B cell (primary cell): ENCODE results near the gene KRTAP4-4.

Experiments
- EZH2 ChIP-seq: IDR thresholded peaks from 2 replicates; pipeline ENCODE4 v1.6.1; 2012; ENCODE audit warnings: borderline replicate concordance, low read depth, mild to moderate bottlenecking, moderate library complexity, low read length; ENCODE audit not compliant: insufficient read depth, poor library complexity, severe bottlenecking
- TF ChIP-seq, protein P1 (sequence below): fragments of 200-600 bp; IDR thresholded peaks from one replicate; pipeline ENCODE4 v1.8.0; 2022; ENCODE audit warnings: antibody characterized with exemption, mild to moderate bottlenecking

DNA sequence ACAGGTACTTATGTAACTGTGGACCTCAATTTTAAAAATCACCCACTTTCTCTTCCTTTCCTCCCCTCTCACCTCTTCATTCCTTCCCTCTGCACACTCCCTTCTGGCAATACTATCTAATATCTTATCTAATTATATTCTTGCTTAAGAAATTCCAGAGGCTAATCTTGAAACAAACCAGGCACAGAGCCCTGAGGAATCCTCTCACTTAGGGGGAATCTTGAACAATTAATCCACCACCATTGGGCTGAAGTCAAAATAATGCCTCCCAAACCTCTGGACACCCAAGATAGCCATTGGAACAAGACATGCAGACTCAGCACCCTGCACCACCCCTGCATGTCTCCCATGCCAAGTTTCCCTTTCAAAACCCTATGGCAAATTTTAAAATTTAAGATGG, 19.2 kb downstream of the KRTAP4-4 start:
- TF ChIP-seq EZH2 = no peak
- TF ChIP-seq, protein P1, sequence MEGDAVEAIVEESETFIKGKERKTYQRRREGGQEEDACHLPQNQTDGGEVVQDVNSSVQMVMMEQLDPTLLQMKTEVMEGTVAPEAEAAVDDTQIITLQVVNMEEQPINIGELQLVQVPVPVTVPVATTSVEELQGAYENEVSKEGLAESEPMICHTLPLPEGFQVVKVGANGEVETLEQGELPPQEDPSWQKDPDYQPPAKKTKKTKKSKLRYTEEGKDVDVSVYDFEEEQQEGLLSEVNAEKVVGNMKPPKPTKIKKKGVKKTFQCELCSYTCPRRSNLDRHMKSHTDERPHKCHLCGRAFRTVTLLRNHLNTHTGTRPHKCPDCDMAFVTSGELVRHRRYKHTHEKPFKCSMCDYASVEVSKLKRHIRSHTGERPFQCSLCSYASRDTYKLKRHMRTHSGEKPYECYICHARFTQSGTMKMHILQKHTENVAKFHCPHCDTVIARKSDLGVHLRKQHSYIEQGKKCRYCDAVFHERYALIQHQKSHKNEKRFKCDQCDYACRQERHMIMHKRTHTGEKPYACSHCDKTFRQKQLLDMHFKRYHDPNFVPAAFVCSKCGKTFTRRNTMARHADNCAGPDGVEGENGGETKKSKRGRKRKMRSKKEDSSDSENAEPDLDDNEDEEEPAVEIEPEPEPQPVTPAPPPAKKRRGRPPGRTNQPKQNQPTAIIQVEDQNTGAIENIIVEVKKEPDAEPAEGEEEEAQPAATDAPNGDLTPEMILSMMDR = no peak
